GM23248 (cell line): ENCODE measurements around the gene STT3B. TPM values are rescaled to one million over a fixed set of nuclear protein-coding genes. Genes with fewer than 3 reads are reported as not detected.

Experiments
- DNase-seq: peaks from one replicate; pipeline ENCODE4 v3.0.0-alpha.2; 2015
- H2AFZ ChIP-seq: fragments of 200-600 bp; sonication (generic); 2 replicates; pipeline ENCODE4 v1.6.1; 2016; ENCODE audit warnings: antibody characterized with exemption
- H3F3A ChIP-seq: fragments of 200-600 bp; sonication (generic); 2 replicates; pipeline ENCODE4 v1.6.1; 2016; ENCODE audit warnings: mild to moderate bottlenecking, antibody characterized with exemption, mixed run types; ENCODE audit not compliant: insufficient read depth
- H3K27ac ChIP-seq: fragments of 200-600 bp; sonication (generic); 2 replicates; pipeline ENCODE4 v1.5.1; 2016; ENCODE audit warnings: mild to moderate bottlenecking
- H3K27me3 ChIP-seq: fragments of 200-600 bp; sonication (generic); replicated peaks from 2 replicates; pipeline ENCODE4 v1.6.1; 2016; ENCODE audit warnings: mild to moderate bottlenecking; ENCODE audit not compliant: insufficient read depth
- H3K36me3 ChIP-seq: fragments of 200-600 bp; sonication (generic); 2 replicates; pipeline ENCODE4 v1.6.1; 2016; ENCODE audit warnings: low read depth, mild to moderate bottlenecking
- H3K4me1 ChIP-seq: fragments of 200-600 bp; sonication (generic); 2 replicates; pipeline ENCODE4 v1.6.1; 2016; ENCODE audit warnings: mild to moderate bottlenecking; ENCODE audit not compliant: insufficient read depth
- H3K4me2 ChIP-seq: fragments of 200-600 bp; sonication (generic); one replicate; pipeline ENCODE4 v1.6.1; 2016; ENCODE audit warnings: mild to moderate bottlenecking; ENCODE audit not compliant: unreplicated experiment
- H3K4me3 ChIP-seq: fragments of 200-600 bp; sonication (generic); 2 replicates; pipeline ENCODE4 v1.5.1; 2016; ENCODE audit warnings: mild to moderate bottlenecking
- H3K79me2 ChIP-seq: fragments of 200-600 bp; sonication (generic); 2 replicates; pipeline ENCODE4 v1.6.1; 2016; ENCODE audit warnings: mild to moderate bottlenecking; ENCODE audit not compliant: insufficient read depth
- H3K9ac ChIP-seq: fragments of 200-600 bp; sonication (generic); 2 replicates; pipeline ENCODE4 v1.6.1; 2016; ENCODE audit warnings: mild to moderate bottlenecking
- H3K9me2 ChIP-seq: fragments of 200-600 bp; sonication (generic); 2 replicates; pipeline ENCODE4 v1.6.1; 2016; ENCODE audit warnings: mixed run types, mild to moderate bottlenecking, moderate library complexity; ENCODE audit not compliant: insufficient read depth
- H3K9me3 ChIP-seq: fragments of 200-600 bp; sonication (generic); one replicate; pipeline ENCODE4 v1.6.1; 2017; ENCODE audit warnings: low read depth
- H4K20me1 ChIP-seq: fragments of 200-600 bp; sonication (generic); 2 replicates; pipeline ENCODE4 v1.6.0; 2016; ENCODE audit not compliant: insufficient read depth
- EZH2 ChIP-seq: fragments of 200-600 bp; sonication (generic); IDR thresholded peaks from 2 replicates; pipeline ENCODE4 v1.6.1; 2018; ENCODE audit warnings: antibody characterized with exemption, mild to moderate bottlenecking; ENCODE audit not compliant: insufficient read depth, poor library complexity, severe bottlenecking
- EZH2phosphoT487 ChIP-seq: fragments of 200-600 bp; sonication (generic); IDR thresholded peaks from 2 replicates; pipeline ENCODE4 v1.6.1; 2018; ENCODE audit warnings: antibody characterized with exemption, moderate library complexity, mild to moderate bottlenecking, low read depth; ENCODE audit not compliant: insufficient read depth
- WGBS, 2 experiments: methylation state at CpG; one replicate each; pipeline ENCODE4 v1.1.6; 2015 to 2017; ENCODE audit warnings: low lambda C conversion rate in 2 of 2, low coverage in 1 of 2; ENCODE audit errors: missing lambda C conversion rate in 2 of 2; 5-methylcytosine and 5-hydroxymethylcytosine counted together
- in situ Hi-C: fragments of 300-500 bp; cut with MboI; formaldehyde crosslinking; loops from 2 replicates; pipeline ENCODE4 v1.15.0; 2020
- polyA plus RNA-seq: library from polyadenylated mRNA; unstranded; fragments of >200 nt; fragmentation: Nextera tagmentation; extraction: Ambion mirVana; gene quantifications from 2 replicates; pipeline ENCODE4 v1.2.1, GENCODE V29; 2016
- total RNA-seq: library from RNA; depleted of rRNA; stranded (reverse); fragments of >200 nt; shearing (Covaris generic); gene quantifications from 2 replicates; pipeline ENCODE4 v1.2.3, GENCODE V29; 2014

STT3B gene
- total and polyA plus RNA-seq, 2 experiments from 2014 or later, result 81.5 to 174 TPM

- no peak overlapping the region for H3K4me3 ChIP-seq
- no peak overlapping the region for H2AFZ ChIP-seq
- in situ Hi-C loops, result no loop called here
- no peaks in the 10 kb centered on the region for H3K79me2 ChIP-seq
- H3K9me3 ChIP-seq, result no peaks in the 10 kb centered on the region
- TF ChIP-seq EZH2phosphoT487, result no peak
- no peak for TF ChIP-seq EZH2
- no peaks in the 10 kb centered on the region for H3K27me3 ChIP-seq
- no peaks in the 10 kb centered on the region for H3K36me3 ChIP-seq
- H3F3A ChIP-seq, result no peaks in the 10 kb centered on the region
- H3K27ac ChIP-seq, result no peak overlapping the region
- 74 to 78% methylated on average over 8 of the region's 8 CpGs for WGBS, 2 experiments
- DNase-seq, result no peak
- H3K9ac ChIP-seq, result no peak overlapping the region
- no peaks in the 10 kb centered on the region for H3K9me2 ChIP-seq
- no peaks in the 10 kb centered on the region for H4K20me1 ChIP-seq
- H3K4me2 ChIP-seq, result no peak overlapping the region
- no peaks in the 10 kb centered on the region for H3K4me1 ChIP-seq
Measured at GRCh38 chr3:31676556-31676955, 143.8 kb downstream of the STT3B start.

- Histone ChIP-seq H3K4me3 (no peak overlapping the region), H2AFZ (no peak overlapping the region), H3F3A (no peaks in the 10 kb centered on the region), H3K27ac (no peak overlapping the region), H4K20me1 (no peaks in the 10 kb centered on the region), H3K9me2 (no peaks in the 10 kb centered on the region), H3K79me2 (no peaks in the 10 kb centered on the region), H3K4me2 (no peak overlapping the region), H3K4me1 (no peaks in the 10 kb centered on the region), H3K36me3 (no peaks in the 10 kb centered on the region), H3K27me3 (no peaks in the 10 kb centered on the region), H3K9me3 (no peaks in the 10 kb centered on the region), H3K9ac (no peak overlapping the region)
- TF ChIP-seq EZH2phosphoT487 (no peak), EZH2 (no peak)
- in situ Hi-C loops, result no loop called here
- WGBS, 2 experiments, result 75 to 79% methylated on average over 10 of the region's 10 CpGs
- no peak for DNase-seq
Measured at GRCh38 chr3:31680072-31680870, 147.5 kb downstream of the STT3B start.
